Measurements from ENCODE around the gene FOXK2.
"Not testable (repeated sequence)": the region's sequence is repeated elsewhere in the genome, so short reads cannot be mapped to it uniquely, and the experiment has no call there.

FOXK2 gene

DNA sequence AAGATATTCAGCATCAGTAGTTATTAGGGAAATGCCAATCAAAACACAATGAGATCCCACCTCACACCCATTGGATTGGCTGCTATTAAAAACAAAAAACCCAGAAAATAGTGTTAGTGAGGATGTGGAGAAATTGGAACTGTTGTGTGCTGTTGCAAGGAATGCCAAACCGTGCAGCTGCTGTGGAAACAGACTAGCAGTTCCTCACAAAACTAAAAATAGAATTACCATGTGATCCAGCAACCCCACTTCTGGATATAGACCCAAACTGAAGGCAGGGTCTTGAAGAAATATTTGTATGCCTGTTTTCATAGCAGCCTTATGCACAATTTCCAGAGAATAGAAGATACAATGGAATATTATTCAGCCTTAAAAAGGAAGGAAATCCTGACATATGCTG, 46.0 kb downstream of the FOXK2 start:
- DNase-seq = no peak

DNA sequence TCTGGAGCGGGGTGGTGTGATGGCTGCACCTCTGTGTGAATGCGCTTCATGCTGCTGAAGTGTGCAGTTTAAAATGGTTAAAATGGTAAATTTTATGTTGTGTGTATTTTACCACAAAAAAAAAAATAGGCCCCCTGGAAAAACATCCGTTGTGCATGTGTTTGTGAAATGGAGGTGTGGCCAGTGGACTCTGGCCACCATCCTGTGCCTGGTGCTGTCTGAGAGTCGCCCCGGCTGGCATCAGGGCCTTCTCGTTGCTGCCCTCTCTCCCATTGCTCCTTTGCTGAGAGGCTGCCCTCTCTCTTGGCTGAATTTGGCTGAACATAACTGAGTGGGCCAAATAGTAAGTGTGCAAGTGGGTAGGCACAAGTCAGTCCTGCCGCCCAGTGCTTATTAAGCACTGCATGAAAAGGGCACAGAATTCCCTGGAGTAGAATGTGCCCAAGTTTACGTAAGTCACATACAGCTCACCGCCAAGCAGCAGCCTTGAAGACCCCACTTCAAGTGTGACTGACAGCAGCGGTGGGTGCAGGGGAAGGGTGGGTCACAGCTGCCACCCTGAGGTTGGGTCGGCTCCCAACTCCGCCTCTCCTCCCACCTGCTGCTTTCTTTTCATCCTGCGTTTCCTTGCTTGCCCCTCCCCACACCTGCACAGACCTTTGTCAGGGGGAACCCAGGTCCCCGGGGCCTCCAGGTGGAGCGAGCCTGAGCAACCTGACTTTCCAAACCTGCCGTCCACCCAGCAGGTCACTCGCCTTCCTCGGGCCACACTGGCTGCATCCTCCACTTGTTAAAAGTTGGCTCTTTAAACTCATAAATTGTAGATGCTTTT, 46.8 kb downstream of the FOXK2 start:
- no peak for DNase-seq

DNA sequence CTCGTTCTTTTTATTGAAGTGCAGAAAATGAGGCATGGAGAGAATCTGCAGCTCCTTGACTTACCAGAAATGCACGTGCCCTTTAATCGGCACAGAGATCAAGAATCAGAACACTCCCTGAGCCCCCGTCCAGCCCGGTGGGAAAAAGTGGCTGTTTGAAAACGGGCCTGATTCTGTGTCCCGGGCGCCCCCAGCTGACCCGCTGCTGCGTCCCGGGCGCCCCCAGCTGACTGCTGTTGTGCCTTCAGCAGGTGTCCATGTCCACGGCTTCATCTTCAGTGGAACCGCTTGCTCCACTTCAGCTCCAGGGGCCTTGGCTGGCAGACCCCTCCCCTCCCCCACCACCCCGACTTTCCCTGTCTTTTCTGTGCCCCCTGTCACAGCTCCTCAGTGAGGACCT, 47.8 kb downstream of the FOXK2 start:
- no peak for DNase-seq

- no peak for DNase-seq
Observed at GRCh38 chr17:82568997-82569393, 49.5 kb downstream of the FOXK2 start.

- DNase-seq = no peak
Observed at GRCh38 chr17:82569621-82570020, 50.1 kb downstream of the FOXK2 start.

DNA sequence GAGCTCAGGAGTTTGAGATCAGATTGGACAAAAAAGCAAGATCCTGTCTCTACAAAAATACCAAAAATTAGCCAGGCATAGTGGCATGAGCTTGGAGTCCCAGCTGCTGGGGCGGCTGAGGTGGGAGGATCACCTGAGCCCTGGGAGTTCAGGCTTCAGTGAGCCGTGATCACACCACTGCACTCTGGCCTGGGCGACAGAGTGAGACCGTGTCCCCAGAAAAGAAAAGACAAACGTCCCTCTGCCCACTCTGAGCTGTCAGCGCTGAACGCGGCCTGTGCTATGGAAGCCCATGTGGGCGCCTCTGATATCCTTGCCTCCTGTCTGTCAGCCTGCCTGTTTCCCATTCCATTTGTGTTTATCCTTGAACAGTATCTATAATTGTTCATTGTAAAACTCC, 50.7 kb downstream of the FOXK2 start:
- DNase-seq = no peak

DNA sequence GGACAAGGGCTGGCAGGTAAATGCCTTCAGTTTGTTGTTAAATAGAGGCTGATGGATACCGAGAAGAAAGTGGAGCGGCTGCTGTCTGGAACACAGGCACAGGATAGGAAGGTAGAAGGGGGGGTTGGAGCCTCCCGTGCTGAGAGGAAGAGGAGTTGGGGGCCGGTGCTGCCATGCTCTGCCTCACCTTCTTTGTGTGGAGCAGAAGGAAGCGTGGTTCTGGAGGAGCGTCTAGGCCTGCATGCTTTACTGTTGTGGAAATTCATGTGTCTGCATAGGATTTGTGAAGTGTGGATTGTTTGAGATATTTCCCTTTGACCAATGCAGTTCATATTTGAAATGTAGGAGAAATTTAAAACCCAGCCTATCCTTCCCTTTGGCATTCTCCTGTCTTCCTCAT, 52.3 kb downstream of the FOXK2 start:
- no peak for DNase-seq

DNA sequence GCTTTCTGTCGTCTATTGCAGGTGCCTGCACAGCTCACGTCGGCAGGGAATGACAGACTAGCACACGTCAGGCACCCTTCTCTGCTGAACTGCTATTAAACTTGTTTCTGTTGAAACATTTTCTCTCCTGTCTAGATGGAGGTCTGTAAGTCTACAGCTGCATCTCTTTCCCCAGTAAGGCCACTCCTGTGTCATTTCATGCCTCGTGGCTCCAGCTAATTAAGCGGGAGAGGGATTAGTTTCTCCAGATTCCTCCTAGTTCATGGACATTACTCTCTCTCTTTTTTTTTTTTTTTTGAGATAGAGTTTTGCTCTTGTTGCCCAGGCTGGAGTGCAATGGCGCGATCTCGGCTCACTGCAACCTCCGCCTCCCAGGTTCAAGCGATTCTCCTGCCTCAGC, 54.5 kb downstream of the FOXK2 start:
- DNase-seq = no peak

DNA sequence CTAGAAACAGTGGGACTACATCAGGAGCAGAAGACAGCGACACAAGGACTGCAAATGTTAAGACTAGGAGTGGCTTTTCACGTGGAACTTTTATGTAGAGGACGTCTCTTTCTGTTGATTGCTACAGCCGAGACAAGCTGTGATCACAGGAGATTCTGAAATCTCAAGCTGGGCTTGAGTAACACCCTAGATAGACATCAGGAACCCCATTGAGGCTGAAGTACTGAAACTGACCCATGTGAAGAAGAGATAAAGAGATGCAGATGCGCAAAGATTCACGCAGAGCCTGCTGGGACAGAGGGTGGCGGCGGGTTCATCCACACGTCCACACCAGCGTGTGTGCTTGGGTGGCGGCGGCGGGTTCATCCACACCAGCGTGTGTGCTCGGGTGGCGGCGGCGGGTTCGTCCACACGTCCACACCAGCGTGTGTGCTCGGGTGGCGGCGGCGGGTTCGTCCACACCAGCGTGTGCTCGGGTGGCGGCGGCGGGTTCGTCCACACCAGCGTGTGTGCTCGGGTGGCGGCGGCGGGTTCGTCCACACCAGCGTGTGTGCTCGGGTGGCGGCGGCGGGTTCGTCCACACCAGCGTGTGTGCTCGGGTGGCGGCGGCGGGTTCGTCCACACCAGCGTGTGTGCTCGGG, 56.2 kb downstream of the FOXK2 start:
- DNase-seq = not testable (repeated sequence)

GRCh38 chr17:82577300-82577699, 57.8 kb downstream of the FOXK2 start:
- DNase-seq = no peak

GRCh38 chr17:82579969-82580368, 60.4 kb downstream of the FOXK2 start:
- not testable (repeated sequence) for DNase-seq

DNA sequence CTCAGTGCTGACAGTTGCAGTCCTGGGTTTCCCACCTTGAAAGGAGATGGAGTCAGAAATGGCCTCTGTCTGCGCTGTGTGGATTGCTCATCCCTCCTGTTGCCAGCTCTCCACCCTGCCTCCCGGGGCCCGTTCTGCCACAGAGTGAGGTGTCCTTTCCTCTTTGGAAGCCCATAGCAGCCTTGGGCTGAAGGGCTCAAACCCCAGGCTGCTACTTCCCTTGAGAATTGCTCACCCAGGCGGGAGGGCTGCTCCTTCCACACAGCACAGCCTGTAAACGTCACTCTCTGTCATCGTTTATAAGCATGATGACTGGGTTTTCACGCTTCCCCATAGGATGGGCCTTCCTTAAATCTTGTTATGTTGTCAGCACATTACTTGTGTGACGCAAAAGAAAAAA, 62.7 kb downstream of the FOXK2 start:
- no peak for DNase-seq

GRCh38 chr17:82582709-82583108, 63.2 kb downstream of the FOXK2 start:
- no peak for DNase-seq

DNA sequence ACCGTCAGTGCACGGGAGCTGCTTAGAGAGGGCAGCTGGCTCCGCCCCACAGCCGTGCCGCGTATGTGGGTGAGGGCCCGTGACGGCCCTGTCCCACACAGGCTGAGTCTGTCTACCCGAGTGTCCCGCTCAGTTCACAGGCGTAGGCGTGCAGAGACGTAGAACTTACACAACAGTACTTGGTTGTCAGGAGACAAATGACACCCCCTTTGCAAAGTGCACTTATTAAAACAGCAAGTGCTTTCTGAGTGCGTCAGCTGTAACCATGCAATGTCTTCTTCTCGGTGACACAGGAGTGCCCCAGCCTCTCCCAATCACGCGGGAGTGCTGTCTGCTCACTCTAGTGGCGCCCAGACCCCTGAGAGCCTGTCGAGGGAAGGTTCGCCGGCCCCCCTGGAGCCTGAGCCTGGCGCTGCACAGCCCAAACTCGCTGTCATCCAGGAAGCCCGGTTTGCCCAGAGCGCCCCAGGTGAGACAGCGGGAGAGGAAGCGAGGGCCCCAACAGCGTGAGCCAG, 64.2 kb downstream of the FOXK2 start:
- no peak for DNase-seq

- DNase-seq = peak in 1 of 2 experiments; percentile 13
Observed at GRCh38 chr17:82585935-82586575, 66.5 kb downstream of the FOXK2 start.

DNA sequence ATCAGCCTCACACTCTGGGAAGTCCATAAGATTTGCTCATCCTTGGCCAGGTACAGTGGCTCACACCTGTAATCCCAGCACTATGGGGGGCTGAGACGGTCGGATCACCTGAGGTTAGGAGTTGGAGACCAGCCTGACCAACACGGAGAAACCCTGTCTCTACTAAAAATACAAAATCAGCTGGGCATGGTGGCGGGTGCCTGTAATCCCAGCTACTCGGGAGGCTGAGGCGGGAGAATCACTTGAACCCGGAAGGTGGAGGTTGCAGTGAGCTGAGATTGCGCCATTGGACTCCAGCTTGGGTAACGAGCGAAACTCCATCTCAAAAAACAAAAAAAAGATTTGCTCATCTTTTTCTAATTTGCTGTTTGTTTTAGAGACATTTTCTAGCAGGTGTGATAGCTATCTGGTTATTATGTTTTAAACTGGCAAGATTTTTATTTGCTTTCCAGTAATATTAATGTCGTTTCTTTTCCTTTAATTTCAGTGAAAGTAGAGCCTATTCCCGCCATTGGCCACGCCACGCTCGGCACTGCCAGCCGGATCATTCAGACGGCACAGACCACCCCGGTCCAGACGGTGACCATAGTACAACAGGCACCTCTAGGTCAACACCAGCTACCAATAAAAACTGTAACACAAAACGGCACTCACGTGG, 67.2 kb downstream of the FOXK2 start:
- no peak for DNase-seq

- no peak for DNase-seq
Observed at GRCh38 chr17:82587234-82588086, 67.9 kb downstream of the FOXK2 start.

- no peak for DNase-seq
Observed at GRCh38 chr17:82588266-82589175, 69.0 kb downstream of the FOXK2 start.

GRCh38 chr17:82589851-82590180, 70.3 kb downstream of the FOXK2 start:
- no peak for DNase-seq

GRCh38 chr17:82590216-82590615, 70.7 kb downstream of the FOXK2 start:
- no peak for DNase-seq

DNA sequence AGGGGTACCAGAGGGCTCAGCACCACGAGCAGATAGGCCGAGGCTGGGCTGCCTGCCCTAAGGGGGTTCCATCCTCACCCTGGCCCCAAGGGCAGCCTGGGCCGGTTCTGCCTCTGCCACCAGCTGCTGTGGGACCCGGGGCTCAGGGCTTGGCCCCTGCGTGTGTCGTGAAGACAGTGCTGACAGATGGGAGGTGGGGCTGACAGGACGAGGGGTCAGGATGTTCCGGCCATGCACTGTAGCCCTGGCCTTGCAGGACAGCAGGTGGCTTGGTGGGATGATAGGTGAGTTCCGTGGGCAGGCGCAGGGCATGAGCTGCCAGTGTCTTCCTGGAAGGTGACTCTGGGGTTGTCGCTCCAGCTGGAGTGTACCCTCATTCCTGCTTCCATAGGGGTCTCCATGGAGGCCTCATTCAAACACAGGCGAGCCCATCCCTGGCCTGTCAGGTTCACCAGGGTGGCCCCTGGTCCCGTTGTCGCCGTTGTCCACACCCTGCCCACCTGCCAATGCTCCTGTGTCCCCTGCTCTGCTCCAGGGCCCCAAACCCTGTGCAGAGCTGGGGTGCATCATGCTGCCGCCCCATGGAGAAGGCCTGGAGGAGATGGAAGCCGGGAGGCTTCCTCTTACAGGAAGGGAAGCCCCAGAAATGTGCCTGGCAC, 71.5 kb downstream of the FOXK2 start:
- no peak for DNase-seq
